IMR-90 (cell line): ENCODE results near the gene AFF2. TPM values are rescaled to one million over a fixed set of nuclear protein-coding genes. Genes with fewer than 3 reads are reported as not detected.

Experiments used
- ATAC-seq: fragments of 200-7000 bp; cut with Tn5 transposase; 2 replicates; pipeline ENCODE4 v1.9.1; 2020; ENCODE audit warnings: low read depth, mild to moderate bottlenecking, moderate library complexity
- BruUV-seq: library from RNA; stranded (reverse); fragments of 400-500 nt; replicated peaks from 2 replicates; lab custom pipeline; 2021; lab: Mats Ljungman, UMichigan
- CTCF ChIA-PET: fragments of 300-600 bp; formaldehyde crosslinking; extraction: SDS; loops from one replicate; lab custom pipeline; 2021; ENCODE audit warnings: antibody characterized with exemption; lab: Yijun Ruan, JAX
- POLR2A ChIA-PET: fragments of 300-600 bp; sonication (Branson Sonifier 250); formaldehyde crosslinking; loops from one replicate; lab custom pipeline; 2022; ENCODE audit warnings: antibody characterized with exemption; ENCODE audit not compliant: unreplicated experiment; lab: Charles Lee
- DNase-seq: peaks from one replicate; pipeline ENCODE4 v3.0.0; 2013
- H2AFZ ChIP-seq: replicated peaks from 2 replicates; pipeline ENCODE3; 2013; ENCODE audit warnings: low read length, mild to moderate bottlenecking; ENCODE audit not compliant: poor library complexity
- H2AK5ac ChIP-seq: 2 replicates; pipeline ENCODE4 v1.6.1; 2013; ENCODE audit warnings: low read depth, low read length, inconsistent platforms
- H2AK9ac ChIP-seq: replicated peaks from 2 replicates; pipeline ENCODE3; 2013; ENCODE audit warnings: mild to moderate bottlenecking, low read depth, low read length, moderate library complexity; ENCODE audit not compliant: poor library complexity
- H2BK120ac ChIP-seq: 2 replicates; pipeline ENCODE4 v1.6.1; 2013; ENCODE audit warnings: low read depth, low read length, inconsistent platforms
- H2BK15ac ChIP-seq: 3 replicates; pipeline ENCODE4 v1.6.1; 2013; ENCODE audit warnings: low read depth, low read length, inconsistent platforms
- H2BK20ac ChIP-seq: 2 replicates; pipeline ENCODE4 v1.6.1; 2013; ENCODE audit warnings: low read depth, mild to moderate bottlenecking, inconsistent platforms, low read length, moderate library complexity
- H2BK5ac ChIP-seq: 2 replicates; pipeline ENCODE4 v1.6.1; 2013; ENCODE audit warnings: mild to moderate bottlenecking, low read depth, low read length, inconsistent platforms; ENCODE audit not compliant: poor library complexity, severe bottlenecking
- H3K14ac ChIP-seq: replicated peaks from 2 replicates; pipeline ENCODE4 v1.6.1; 2013; ENCODE audit warnings: low read depth, low read length, inconsistent platforms
- H3K18ac ChIP-seq: 2 replicates; pipeline ENCODE4 v1.6.1; 2013; ENCODE audit warnings: low read depth, low read length, control low read depth
- H3K23ac ChIP-seq: 2 replicates; pipeline ENCODE4 v1.6.1; 2013; ENCODE audit warnings: low read depth, low read length, inconsistent platforms
- H3K27ac ChIP-seq: 2 replicates; pipeline ENCODE4 v1.5.1; 2013; ENCODE audit warnings: mild to moderate bottlenecking, control low read depth, low read length; ENCODE audit not compliant: insufficient read depth
- H3K27me3 ChIP-seq: 2 replicates; pipeline ENCODE4 v1.6.1; 2013; ENCODE audit warnings: low read length; ENCODE audit not compliant: control insufficient read depth, insufficient read depth
- H3K36me3 ChIP-seq: 2 replicates; pipeline ENCODE4 v1.6.1; 2013; ENCODE audit warnings: low read length, mixed read lengths; ENCODE audit not compliant: control insufficient read depth, insufficient read depth
- H3K4ac ChIP-seq: 2 replicates; pipeline ENCODE4 v1.6.1; 2013; ENCODE audit warnings: low read depth, low read length, inconsistent platforms
- H3K4me1 ChIP-seq: 2 replicates; pipeline ENCODE4 v1.6.1; 2013; ENCODE audit warnings: low read length, mixed read lengths; ENCODE audit not compliant: control insufficient read depth, insufficient read depth
- H3K4me2 ChIP-seq: 2 replicates; pipeline ENCODE4 v1.6.1; 2013; ENCODE audit warnings: low read depth, mild to moderate bottlenecking, control low read depth, low read length, moderate library complexity
- H3K4me3 ChIP-seq: 2 replicates; pipeline ENCODE4 v1.5.1; 2013; ENCODE audit warnings: low read depth, mild to moderate bottlenecking, control low read depth, low read length, moderate library complexity; ENCODE audit not compliant: insufficient read depth
- H3K56ac ChIP-seq: 2 replicates; pipeline ENCODE4 v1.6.1; 2013; ENCODE audit warnings: low read length, inconsistent platforms; ENCODE audit not compliant: insufficient read depth; ENCODE audit errors: extremely low read depth
- H3K79me1 ChIP-seq, 2 experiments: 2 replicates each; pipeline ENCODE4 v1.6.1; 2013; ENCODE audit warnings: low read length in 2 of 2, inconsistent platforms in 1 of 2, low read depth in 1 of 2
- H3K9ac ChIP-seq: 2 replicates; pipeline ENCODE4 v1.6.1; 2013; ENCODE audit warnings: low read depth, low read length, control low read depth
- H3K9me1 ChIP-seq: 2 replicates; pipeline ENCODE4 v1.6.1; 2013; ENCODE audit warnings: low read length, inconsistent platforms; ENCODE audit not compliant: insufficient read depth
- H3K9me3 ChIP-seq: 2 replicates; pipeline ENCODE4 v1.6.1; 2013; ENCODE audit warnings: low read length; ENCODE audit not compliant: control insufficient read depth, insufficient read depth
- H4K20me1 ChIP-seq: 2 replicates; pipeline ENCODE4 v1.6.1; 2013; ENCODE audit warnings: low read length, inconsistent platforms; ENCODE audit not compliant: insufficient read depth
- H4K5ac ChIP-seq: 2 replicates; pipeline ENCODE4 v1.6.1; 2013; ENCODE audit warnings: mild to moderate bottlenecking, low read depth, low read length, control low read depth
- H4K8ac ChIP-seq, 2 experiments: 2 replicates each; pipeline ENCODE4 v1.6.1; 2013; ENCODE audit warnings: low read depth in 2 of 2, low read length in 2 of 2, control low read depth in 1 of 2, inconsistent platforms in 1 of 2
- H4K91ac ChIP-seq: 2 replicates; pipeline ENCODE4 v1.6.1; 2013; ENCODE audit warnings: low read depth, low read length, inconsistent platforms; ENCODE audit not compliant: insufficient read depth
- CEBPB ChIP-seq: IDR thresholded peaks from 2 replicates; pipeline ENCODE4 v1.6.1; 2012; ENCODE audit warnings: low read depth, low read length, improper control_type of control experiment
- CHD1 ChIP-seq: IDR thresholded peaks from 2 replicates; pipeline ENCODE4 v1.6.1; 2012; ENCODE audit warnings: low read depth, low read length, improper control_type of control experiment
- MAFK ChIP-seq: IDR thresholded peaks from 2 replicates; pipeline ENCODE4 v1.6.1; 2012; ENCODE audit warnings: low read depth, low read length, improper control_type of control experiment
- MAZ ChIP-seq: IDR thresholded peaks from 2 replicates; pipeline ENCODE4 v1.6.1; 2012; ENCODE audit warnings: low read depth, mild to moderate bottlenecking, low read length, improper control_type of control experiment, moderate library complexity, borderline replicate concordance
- MXI1 ChIP-seq: IDR thresholded peaks from 2 replicates; pipeline ENCODE4 v1.6.1; 2012; ENCODE audit warnings: low read depth, mild to moderate bottlenecking, low read length, moderate library complexity, borderline replicate concordance
- NFE2L2 ChIP-seq: fragments of 150-350 bp; IDR thresholded peaks from 2 replicates; pipeline ENCODE4 v1.6.1; 2016; ENCODE audit warnings: low read depth, mild to moderate bottlenecking, low read length
- RAD21 ChIP-seq: IDR thresholded peaks from 2 replicates; pipeline ENCODE4 v1.6.1; 2012; ENCODE audit warnings: low read length, improper control_type of control experiment
- RFX5 ChIP-seq: IDR thresholded peaks from 2 replicates; pipeline ENCODE4 v1.8.0; 2012; ENCODE audit warnings: low read depth, mild to moderate bottlenecking, low read length, moderate library complexity
- WGBS, 2 experiments: methylation state at CpG; one replicate each; pipeline versions ENCODE4 v1.1.5 to v1.1.7; 2013; ENCODE audit warnings: missing lambda C conversion rate in 2 of 2; ENCODE audit not compliant: insufficient read length in 1 of 2; ENCODE audit errors: extremely low coverage in 2 of 2; 5-methylcytosine and 5-hydroxymethylcytosine counted together
- dilution Hi-C: fragments of 300-500 bp; cut with HindIII; formaldehyde crosslinking; loops from one replicate; pipeline ENCODE4 v1.14.3; 2018; ENCODE audit warnings: low sequenced_read_pairs; ENCODE audit not compliant: unreplicated experiment
- in situ Hi-C: fragments of 300-500 bp; cut with MboI; formaldehyde crosslinking; loops from 3 replicates; pipeline ENCODE4 v1.14.3; 2019; ENCODE audit warnings: low sequenced_read_pairs, inconsistent platforms, mixed read lengths
- intact Hi-C: fragments of 100-400 bp; cut with micrococcal nuclease; formaldehyde crosslinking; loops from 2 replicates; pipeline ENCODE4 v1.10.0; 2022
- polyA plus RNA-seq, 3 experiments: library from polyadenylated mRNA; depleted of rRNA; stranded (reverse); fragments of >200 nt; gene quantifications; 2 replicates each; pipeline ENCODE4 v1.2.3, GENCODE V29; 2012; ENCODE audit warnings: low replicate concordance in 1 of 3
- total RNA-seq: library from RNA; depleted of rRNA; stranded (reverse); fragments of >200 nt; gene quantifications from 2 replicates; pipeline ENCODE4 v1.2.3, GENCODE V29; 2012
- TF ChIP-seq, protein P1 (sequence below): conservative IDR thresholded peaks from 2 replicates; pipeline ENCODE4 v1.5.1; 2012; ENCODE audit warnings: mild to moderate bottlenecking, low read depth, low read length, improper control_type of control experiment
- TF ChIP-seq, protein P2 (sequence below): fragments of 150-350 bp; IDR thresholded peaks from 2 replicates; pipeline ENCODE4 v1.6.1; 2016; ENCODE audit warnings: low read depth, mild to moderate bottlenecking, low read length, moderate library complexity, borderline replicate concordance

The AFF2 gene
- total and polyA plus RNA-seq, 2 of the 4 experiments (the other 2 are of a cell fraction), result 0.15 to 0.72 TPM

DNA sequence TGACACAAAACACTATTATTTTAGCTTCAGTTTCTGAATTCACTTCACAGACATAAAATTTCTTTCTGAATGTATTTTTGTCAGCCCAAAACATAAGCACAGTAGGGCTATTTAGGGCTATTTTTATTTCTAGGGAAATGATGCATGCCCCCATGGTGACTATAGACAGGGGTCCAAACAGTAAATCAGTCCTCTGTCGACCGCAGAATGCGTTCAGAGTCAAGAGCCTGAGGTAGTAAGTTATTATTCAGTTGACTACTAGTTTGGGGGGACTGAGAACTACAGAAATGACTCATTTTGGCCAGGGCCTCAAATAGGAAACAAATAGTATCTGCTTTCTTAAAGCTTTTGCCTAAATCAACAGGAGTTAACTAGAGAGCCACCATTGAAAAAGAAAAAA lies 414.4 kb downstream of the AFF2 start:
- in situ Hi-C loops (no loop called here), intact Hi-C loops (no loop called here), dilution Hi-C loops (no loop called here)
- DNase-seq, result no peak
- H2BK20ac ChIP-seq, result no peak overlapping the region
- BruUV-seq, result no TSS peak
- no peaks in the 10 kb centered on the region for H4K20me1 ChIP-seq
- no peaks in the 10 kb centered on the region for H3K9me3 ChIP-seq
- H3K56ac ChIP-seq, result no peak overlapping the region
- TF ChIP-seq NFE2L2 (no peak), MAZ (no peak), RFX5 (no peak), CEBPB (no peak), CHD1 (no peak), MXI1 (no peak), RAD21 (no peak), MAFK (no peak)
- TF ChIP-seq, protein P1, sequence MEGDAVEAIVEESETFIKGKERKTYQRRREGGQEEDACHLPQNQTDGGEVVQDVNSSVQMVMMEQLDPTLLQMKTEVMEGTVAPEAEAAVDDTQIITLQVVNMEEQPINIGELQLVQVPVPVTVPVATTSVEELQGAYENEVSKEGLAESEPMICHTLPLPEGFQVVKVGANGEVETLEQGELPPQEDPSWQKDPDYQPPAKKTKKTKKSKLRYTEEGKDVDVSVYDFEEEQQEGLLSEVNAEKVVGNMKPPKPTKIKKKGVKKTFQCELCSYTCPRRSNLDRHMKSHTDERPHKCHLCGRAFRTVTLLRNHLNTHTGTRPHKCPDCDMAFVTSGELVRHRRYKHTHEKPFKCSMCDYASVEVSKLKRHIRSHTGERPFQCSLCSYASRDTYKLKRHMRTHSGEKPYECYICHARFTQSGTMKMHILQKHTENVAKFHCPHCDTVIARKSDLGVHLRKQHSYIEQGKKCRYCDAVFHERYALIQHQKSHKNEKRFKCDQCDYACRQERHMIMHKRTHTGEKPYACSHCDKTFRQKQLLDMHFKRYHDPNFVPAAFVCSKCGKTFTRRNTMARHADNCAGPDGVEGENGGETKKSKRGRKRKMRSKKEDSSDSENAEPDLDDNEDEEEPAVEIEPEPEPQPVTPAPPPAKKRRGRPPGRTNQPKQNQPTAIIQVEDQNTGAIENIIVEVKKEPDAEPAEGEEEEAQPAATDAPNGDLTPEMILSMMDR, result no peak
- TF ChIP-seq, protein P2, sequence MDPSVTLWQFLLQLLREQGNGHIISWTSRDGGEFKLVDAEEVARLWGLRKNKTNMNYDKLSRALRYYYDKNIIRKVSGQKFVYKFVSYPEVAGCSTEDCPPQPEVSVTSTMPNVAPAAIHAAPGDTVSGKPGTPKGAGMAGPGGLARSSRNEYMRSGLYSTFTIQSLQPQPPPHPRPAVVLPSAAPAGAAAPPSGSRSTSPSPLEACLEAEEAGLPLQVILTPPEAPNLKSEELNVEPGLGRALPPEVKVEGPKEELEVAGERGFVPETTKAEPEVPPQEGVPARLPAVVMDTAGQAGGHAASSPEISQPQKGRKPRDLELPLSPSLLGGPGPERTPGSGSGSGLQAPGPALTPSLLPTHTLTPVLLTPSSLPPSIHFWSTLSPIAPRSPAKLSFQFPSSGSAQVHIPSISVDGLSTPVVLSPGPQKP, result no peak
- H2AFZ ChIP-seq, result no peak overlapping the region
- no peaks in the 10 kb centered on the region for H3K36me3 ChIP-seq
- H3K27ac ChIP-seq, result no peak overlapping the region
- H3K9me1 ChIP-seq, result no peaks in the 10 kb centered on the region
- no peak overlapping the region for H2AK9ac ChIP-seq
- CTCF ChIA-PET, result interaction anchor here (0.6 kb wide), 1 partner anchor 9 kb away, joined by 3 read pairs; no protein-coding TSS in a partner anchor
- H3K27me3 ChIP-seq, result no peaks in the 10 kb centered on the region
- H2AK5ac ChIP-seq, result no peak overlapping the region
- H4K5ac ChIP-seq, result no peak overlapping the region
- no peak overlapping the region for H3K9ac ChIP-seq
- H2BK120ac ChIP-seq, result no peak overlapping the region
- H2BK15ac ChIP-seq, result no peak overlapping the region
- H4K91ac ChIP-seq, result no peak overlapping the region
- no peak overlapping the region for H3K4me2 ChIP-seq
- H3K4ac ChIP-seq, result no peak overlapping the region
- POLR2A ChIA-PET, result no interaction called here
- no peak overlapping the region for H3K23ac ChIP-seq
- H3K4me3 ChIP-seq, result no peak overlapping the region
- H4K8ac ChIP-seq, result no peak overlapping the region
- 33% methylated on average over 1 of the region's 3 CpGs; no CpG with 5 or more reads in 1 of the 2 experiments for WGBS, 2 experiments
- no peak overlapping the region for H3K18ac ChIP-seq
- H3K14ac ChIP-seq, result no peak overlapping the region
- ATAC-seq, result no peak
- no peaks in the 10 kb centered on the region for H3K79me1 ChIP-seq
- no peaks in the 10 kb centered on the region for H3K4me1 ChIP-seq
- no peak overlapping the region for H2BK5ac ChIP-seq
